ENCODE measurements around the gene NXNL2. TPM values are rescaled to one million over a fixed set of nuclear protein-coding genes. Genes with fewer than 3 reads are reported as not detected.

The NXNL2 gene
- total RNA-seq, 1 donor, result 11.2 TPM

- peak; percentile 62 for DNase-seq (ENCODE audit: low read depth)
- no peak for TF ChIP-seq CTCF (IDR thresholded peaks at IDR 0.05; ENCODE audit: insufficient read depth, low read depth, low read length)
- no peak overlapping the region for H3K4me3 ChIP-seq (ENCODE audit: low read depth, low read length)
Observed at GRCh38 chr9:88530051-88530450, 4.9 kb upstream of the NXNL2 start.

GRCh38 chr9:88531920-88532698 lies 2.9 kb upstream of the NXNL2 start:
- peak; percentile 74 for DNase-seq (ENCODE audit: low read depth)
- peak overlapping the region; percentile 44 for H3K4me3 ChIP-seq (ENCODE audit: low read depth, low read length)
- TF ChIP-seq CTCF (IDR thresholded peaks at IDR 0.05; ENCODE audit: insufficient read depth, low read depth, low read length), result no peak

- peak; percentile 21 for TF ChIP-seq CTCF (IDR thresholded peaks at IDR 0.05; ENCODE audit: insufficient read depth, low read depth, low read length)
- DNase-seq (ENCODE audit: low read depth), result peak; percentile 76
Observed at GRCh38 chr9:88533951-88534455, 975 bp upstream of the NXNL2 start.

GRCh38 chr9:88535226-88536022 lies 446 bp downstream of the NXNL2 start:
- DNase-seq (ENCODE audit: low read depth), result no peak
- peak overlapping the region; percentile 65 for H3K4me3 ChIP-seq (ENCODE audit: low read depth, low read length)
- TF ChIP-seq CTCF (IDR thresholded peaks at IDR 0.05; ENCODE audit: insufficient read depth, low read depth, low read length), result no peak

More at GRCh38 chr9:88533951-88534455, 975 bp upstream of the NXNL2 start:
- H3K4me3 ChIP-seq (ENCODE audit: low read depth, low read length), result peak overlapping the region; percentile 79

GRCh38 chr9:88536023-88536324 lies 996 bp downstream of the NXNL2 start:
- peak overlapping the region; percentile 65 for H3K4me3 ChIP-seq (ENCODE audit: low read depth, low read length)

More at GRCh38 chr9:88536023-88536324, 996 bp downstream of the NXNL2 start:
- DNase-seq (ENCODE audit: low read depth), result no peak
- TF ChIP-seq CTCF (IDR thresholded peaks at IDR 0.05; ENCODE audit: insufficient read depth, low read depth, low read length), result no peak
